Measurements from ENCODE around the gene PTPRG.

Gene PTPRG

GRCh38 chr3:61612211-61613194, 51.1 kb downstream of the PTPRG start:
- no peak for TF ChIP-seq ZNF274 (IDR thresholded peaks at IDR 0.05; ENCODE audit: low read depth, low read length)
- no peak overlapping the region for H3K4me3 ChIP-seq (ENCODE audit: low read length)

- no peak overlapping the region for H3K4me3 ChIP-seq (ENCODE audit: low read length)
- TF ChIP-seq ZNF274 (IDR thresholded peaks at IDR 0.05; ENCODE audit: low read depth, low read length) = no peak
Observed at GRCh38 chr3:61613666-61614065, 52.3 kb downstream of the PTPRG start.

- no peak for TF ChIP-seq ZNF274 (IDR thresholded peaks at IDR 0.05; ENCODE audit: low read depth, low read length)
- H3K4me3 ChIP-seq (ENCODE audit: low read length) = no peak overlapping the region
Observed at GRCh38 chr3:61615643-61616042, 54.3 kb downstream of the PTPRG start.

GRCh38 chr3:61616586-61616985, 55.2 kb downstream of the PTPRG start:
- no peak for TF ChIP-seq ZNF274 (IDR thresholded peaks at IDR 0.05; ENCODE audit: low read depth, low read length)
- H3K4me3 ChIP-seq (ENCODE audit: low read length) = no peak overlapping the region

GRCh38 chr3:61617041-61617440, 55.7 kb downstream of the PTPRG start:
- no peak for TF ChIP-seq ZNF274 (IDR thresholded peaks at IDR 0.05; ENCODE audit: low read depth, low read length)

GRCh38 chr3:61617651-61618050, 56.3 kb downstream of the PTPRG start:
- no peak for TF ChIP-seq ZNF274 (IDR thresholded peaks at IDR 0.05; ENCODE audit: low read depth, low read length)
- H3K4me3 ChIP-seq (ENCODE audit: low read length) = no peak overlapping the region

More at GRCh38 chr3:61617041-61617440, 55.7 kb downstream of the PTPRG start:
- H3K4me3 ChIP-seq (ENCODE audit: low read length) = no peak overlapping the region

- no peak overlapping the region for H3K4me3 ChIP-seq (ENCODE audit: low read length)
- TF ChIP-seq ZNF274 (IDR thresholded peaks at IDR 0.05; ENCODE audit: low read depth, low read length) = no peak
Observed at GRCh38 chr3:61618231-61618630, 56.9 kb downstream of the PTPRG start.

GRCh38 chr3:61618871-61619270, 57.5 kb downstream of the PTPRG start:
- no peak overlapping the region for H3K4me3 ChIP-seq (ENCODE audit: low read length)
- TF ChIP-seq ZNF274 (IDR thresholded peaks at IDR 0.05; ENCODE audit: low read depth, low read length) = no peak

GRCh38 chr3:61620073-61620472, 58.7 kb downstream of the PTPRG start:
- no peak overlapping the region for H3K4me3 ChIP-seq (ENCODE audit: low read length)
- no peak for TF ChIP-seq ZNF274 (IDR thresholded peaks at IDR 0.05; ENCODE audit: low read depth, low read length)

- TF ChIP-seq ZNF274 (IDR thresholded peaks at IDR 0.05; ENCODE audit: low read depth, low read length) = no peak
- no peak overlapping the region for H3K4me3 ChIP-seq (ENCODE audit: low read length)
Observed at GRCh38 chr3:61624300-61624699, 62.9 kb downstream of the PTPRG start.

GRCh38 chr3:61625429-61625828, 64.1 kb downstream of the PTPRG start:
- no peak for TF ChIP-seq ZNF274 (IDR thresholded peaks at IDR 0.05; ENCODE audit: low read depth, low read length)
- no peak overlapping the region for H3K4me3 ChIP-seq (ENCODE audit: low read length)

- no peak overlapping the region for H3K4me3 ChIP-seq (ENCODE audit: low read length)
- no peak for TF ChIP-seq ZNF274 (IDR thresholded peaks at IDR 0.05; ENCODE audit: low read depth, low read length)
Observed at GRCh38 chr3:61626484-61626883, 65.1 kb downstream of the PTPRG start.

GRCh38 chr3:61627768-61628185, 66.4 kb downstream of the PTPRG start:
- H3K4me3 ChIP-seq (ENCODE audit: low read length) = no peak overlapping the region
- TF ChIP-seq ZNF274 (IDR thresholded peaks at IDR 0.05; ENCODE audit: low read depth, low read length) = no peak

GRCh38 chr3:61628636-61629035, 67.3 kb downstream of the PTPRG start:
- no peak for TF ChIP-seq ZNF274 (IDR thresholded peaks at IDR 0.05; ENCODE audit: low read depth, low read length)
- no peak overlapping the region for H3K4me3 ChIP-seq (ENCODE audit: low read length)

- no peak overlapping the region for H3K4me3 ChIP-seq (ENCODE audit: low read length)
- TF ChIP-seq ZNF274 (IDR thresholded peaks at IDR 0.05; ENCODE audit: low read depth, low read length) = no peak
Observed at GRCh38 chr3:61629442-61629841, 68.1 kb downstream of the PTPRG start.
